ENCODE results near the gene SAT1.
"Not testable (repeated sequence)": the region's sequence is repeated elsewhere in the genome, so short reads cannot be mapped to it uniquely, and the experiment has no call there.

The SAT1 gene

DNA sequence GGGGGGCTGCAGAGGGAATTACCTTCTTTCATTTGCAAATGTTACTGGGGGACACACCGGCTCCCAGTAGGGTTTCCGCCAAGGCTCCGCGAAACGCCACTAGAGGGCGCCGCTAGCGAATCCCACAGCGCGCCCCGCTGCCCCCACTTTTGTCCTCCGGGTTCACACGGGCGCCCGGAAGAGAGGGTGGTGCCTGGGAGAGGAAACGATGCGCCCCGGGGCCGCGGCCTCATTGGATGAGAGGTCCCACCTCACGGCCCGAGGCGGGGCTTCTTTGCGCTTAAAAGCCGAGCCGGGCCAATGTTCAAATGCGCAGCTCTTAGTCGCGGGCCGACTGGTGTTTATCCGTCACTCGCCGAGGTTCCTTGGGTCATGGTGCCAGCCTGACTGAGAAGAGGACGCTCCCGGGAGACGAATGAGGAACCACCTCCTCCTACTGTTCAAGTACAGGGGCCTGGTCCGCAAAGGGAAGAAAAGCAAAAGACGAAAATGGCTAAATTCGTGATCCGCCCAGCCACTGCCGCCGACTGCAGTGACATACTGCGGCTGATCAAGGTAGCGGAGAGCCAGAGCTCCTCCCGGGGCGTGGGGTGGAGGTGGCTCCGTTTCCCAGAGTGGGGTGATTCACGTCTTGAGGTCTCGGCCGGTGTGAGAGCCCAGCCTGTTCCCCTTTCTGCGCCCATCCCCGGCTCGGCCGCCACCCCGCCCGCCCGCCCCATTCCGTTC lies at the start of gene SAT1:
Gene SAT1, plus strand, starts transcription at position 311 of the 726 bp plus-strand sequence. Its CDS starts 179 bp downstream, at position 490.
- DNase-seq (ENCODE audit: low spot score) = peak; percentile 95

DNA sequence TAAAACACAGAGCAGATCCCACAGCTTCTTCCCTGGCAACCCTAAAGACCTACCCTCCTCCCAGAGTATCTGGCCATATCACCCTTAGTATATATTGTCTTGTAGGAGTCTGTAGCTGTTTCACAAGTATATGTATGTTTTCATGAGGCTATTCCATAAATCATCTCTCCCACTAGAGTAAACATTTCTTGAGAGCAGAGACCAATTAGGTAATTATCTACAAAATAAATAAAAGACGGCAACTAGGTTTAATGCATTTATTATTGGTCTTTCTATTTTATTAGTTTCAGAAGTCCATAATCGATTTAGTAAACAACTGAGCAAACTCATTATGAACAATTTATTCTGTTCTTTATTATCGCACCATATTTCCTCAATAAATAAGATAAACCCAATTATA lies 46.9 kb upstream of the SAT1 start:
- DNase-seq (ENCODE audit: low spot score) = no peak

GRCh38 chrX:23737413-23737812 lies 45.6 kb upstream of the SAT1 start:
- no peak for DNase-seq (ENCODE audit: low spot score)

DNA sequence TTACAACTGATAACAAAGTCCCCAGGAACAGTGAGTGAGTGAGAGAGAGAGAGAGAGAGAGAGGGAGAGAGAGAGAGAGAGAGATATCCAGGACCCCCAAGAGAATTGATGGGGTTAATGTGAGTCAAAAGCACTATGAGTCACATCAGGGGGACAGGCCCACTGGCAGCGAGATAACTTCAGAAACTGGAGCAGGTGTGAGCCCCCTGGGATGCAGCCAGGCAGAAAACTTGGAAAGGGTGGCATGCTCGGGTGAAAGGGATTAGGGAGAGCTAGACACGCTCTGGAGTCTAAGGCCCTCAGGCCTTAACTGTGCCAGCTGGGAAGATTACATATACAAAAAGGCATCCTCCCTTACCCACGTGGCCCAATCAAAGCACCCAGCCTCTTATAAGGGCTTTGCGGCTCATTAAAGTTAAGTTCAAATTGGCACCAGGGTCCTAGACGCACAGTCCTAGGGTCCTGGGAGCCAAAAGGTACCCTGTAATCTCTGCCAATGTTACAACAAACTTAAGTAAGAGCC lies 40.7 kb upstream of the SAT1 start:
- DNase-seq (ENCODE audit: low spot score) = peak; percentile 89

DNA sequence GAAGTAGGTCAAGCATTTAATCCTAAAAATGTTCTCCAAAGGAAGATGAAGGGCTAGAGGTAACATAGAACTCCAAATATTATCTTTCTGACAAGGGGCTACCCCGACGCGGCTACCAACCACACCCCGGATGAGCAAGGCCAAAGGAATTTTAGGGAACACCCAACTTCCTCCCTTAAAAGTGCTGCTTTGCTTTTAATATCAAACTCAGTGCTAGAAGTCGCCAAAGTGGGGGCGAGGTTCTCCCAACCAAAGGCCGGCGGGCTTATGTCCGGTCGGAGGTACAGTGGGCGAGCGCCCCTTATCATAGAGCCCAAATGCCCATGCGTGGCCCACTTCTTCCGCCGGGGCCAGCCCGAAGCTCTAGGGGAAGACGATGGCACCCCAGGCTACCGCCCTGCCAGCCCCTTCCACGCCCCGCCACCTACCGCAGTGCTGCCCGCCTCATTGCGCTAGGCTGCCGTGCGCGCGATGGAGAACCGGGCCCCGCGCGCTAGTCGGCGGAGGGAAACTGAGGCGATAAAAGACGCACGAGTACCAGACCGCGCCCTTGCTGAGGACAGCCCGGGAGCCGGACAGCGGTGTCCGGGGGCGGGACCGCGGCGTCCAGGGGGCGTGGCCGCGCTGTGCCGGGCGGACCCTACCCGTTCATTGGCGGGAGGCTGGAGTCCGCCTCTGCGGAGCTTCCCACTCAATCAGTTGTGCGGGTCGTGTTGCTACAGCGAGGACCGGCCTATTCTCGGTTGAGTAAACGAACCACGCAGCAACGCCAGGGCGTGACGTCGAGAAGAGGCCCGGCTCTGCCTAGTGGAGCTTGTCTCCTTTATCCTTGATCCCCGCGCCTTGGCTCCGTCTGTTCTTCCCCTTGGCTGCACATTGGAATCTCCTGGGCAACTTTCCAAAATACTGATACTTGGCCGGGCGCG lies 40.0 kb upstream of the SAT1 start, which contains the start of gene ACOT9:
Gene ACOT9, minus strand, starts transcription at position 580 of the 926 bp plus-strand sequence. Its CDS starts 132 bp downstream, at position 448.
- peak; percentile 93 for DNase-seq (ENCODE audit: low spot score)

DNA sequence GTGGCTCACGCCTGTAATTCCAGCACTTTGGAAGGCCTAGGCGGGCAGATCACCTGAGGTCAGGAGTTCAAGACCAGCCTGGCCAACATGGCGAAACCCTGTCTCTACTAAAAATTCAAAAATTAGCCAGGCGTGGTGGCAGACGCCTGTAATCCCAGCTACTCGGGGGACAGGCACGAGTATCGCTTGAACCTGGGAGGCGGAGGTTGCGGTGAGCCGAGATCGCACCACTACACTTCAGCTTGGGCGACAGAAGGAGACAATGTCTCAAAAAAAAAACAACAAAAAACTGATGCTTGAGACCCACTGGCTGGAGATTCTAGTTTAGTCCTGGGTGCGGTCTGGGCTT lies 39.4 kb upstream of the SAT1 start:
- not testable (repeated sequence) for DNase-seq (ENCODE audit: low spot score)

- no peak for DNase-seq (ENCODE audit: low spot score)
Measured at GRCh38 chrX:23745786-23746185, 37.2 kb upstream of the SAT1 start.

- no peak for DNase-seq (ENCODE audit: low spot score)
Measured at GRCh38 chrX:23749129-23749528, 33.8 kb upstream of the SAT1 start.

DNA sequence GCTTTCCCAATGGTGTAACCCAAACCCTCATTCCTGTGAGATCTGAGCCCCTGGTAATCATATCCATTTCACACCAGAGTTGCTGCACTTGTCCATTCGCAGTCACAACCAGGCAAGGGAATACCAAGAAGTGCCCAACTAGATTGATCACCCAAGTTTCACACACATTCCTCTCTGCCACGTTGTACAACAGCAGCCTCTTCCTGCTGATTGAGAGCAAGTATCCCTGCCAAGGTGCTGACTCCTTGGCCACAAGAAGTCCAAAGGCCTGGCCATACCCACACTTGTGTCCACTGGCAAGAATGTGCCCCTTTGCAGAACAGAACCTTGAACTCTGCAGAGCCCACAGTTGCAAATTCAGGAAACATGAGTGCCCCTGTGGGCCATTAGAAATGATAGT lies 33.4 kb upstream of the SAT1 start:
- no peak for DNase-seq (ENCODE audit: low spot score)

- no peak for DNase-seq (ENCODE audit: low spot score)
Measured at GRCh38 chrX:23752740-23753415, 30.1 kb upstream of the SAT1 start.

GRCh38 chrX:23754664-23755063 lies 28.3 kb upstream of the SAT1 start:
- no peak for DNase-seq (ENCODE audit: low spot score)

DNA sequence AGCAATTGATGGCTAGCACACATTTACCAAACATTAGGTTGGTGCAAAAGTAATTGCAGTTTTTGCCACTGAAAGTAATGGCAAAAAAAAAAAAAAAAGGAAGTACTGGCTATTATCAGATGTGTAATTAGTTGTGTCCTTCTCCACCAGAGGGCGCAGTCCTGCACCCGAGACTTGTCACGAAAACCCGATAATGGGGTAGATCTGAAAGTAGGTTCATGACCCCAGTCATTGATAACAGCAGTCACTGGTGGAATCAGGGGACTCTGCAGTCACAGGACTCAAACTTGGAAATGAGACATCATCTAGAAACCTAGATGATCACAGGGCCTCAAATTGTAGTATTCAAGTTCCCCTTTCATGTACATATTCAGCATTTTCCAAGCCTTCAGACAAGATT lies 26.8 kb upstream of the SAT1 start:
- DNase-seq (ENCODE audit: low spot score) = peak; percentile 42

- no peak for DNase-seq (ENCODE audit: low spot score)
Measured at GRCh38 chrX:23759821-23760220, 23.2 kb upstream of the SAT1 start.

GRCh38 chrX:23764188-23764984 lies 18.6 kb upstream of the SAT1 start:
- no peak for DNase-seq (ENCODE audit: low spot score)

DNA sequence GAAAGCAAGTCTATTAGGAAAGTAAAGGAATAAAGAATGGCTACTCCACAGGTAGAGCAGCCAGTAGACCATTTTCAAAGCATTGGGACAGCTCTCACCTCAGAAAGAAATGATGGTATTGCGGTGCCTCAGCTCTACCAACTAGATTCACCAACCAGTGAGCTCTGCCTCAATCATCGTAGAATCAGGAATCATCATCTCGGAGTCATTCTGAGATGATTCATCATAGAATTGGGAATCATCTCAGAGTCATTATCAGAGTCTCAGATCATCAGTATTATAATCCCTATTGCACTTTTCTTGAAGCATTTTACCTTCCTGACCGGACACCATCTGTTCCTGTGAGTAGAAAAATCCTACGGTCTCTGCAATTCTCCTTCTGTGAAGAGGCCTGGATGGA lies 17.5 kb upstream of the SAT1 start:
- DNase-seq (ENCODE audit: low spot score) = no peak

GRCh38 chrX:23765868-23766267 lies 17.1 kb upstream of the SAT1 start:
- DNase-seq (ENCODE audit: low spot score) = no peak

GRCh38 chrX:23766650-23767551 lies 16.1 kb upstream of the SAT1 start:
- no peak for DNase-seq (ENCODE audit: low spot score)

- DNase-seq (ENCODE audit: low spot score) = no peak
Measured at GRCh38 chrX:23770142-23770541, 12.8 kb upstream of the SAT1 start.

- not testable (repeated sequence) for DNase-seq (ENCODE audit: low spot score)
Measured at GRCh38 chrX:23771086-23771485, 11.9 kb upstream of the SAT1 start.

GRCh38 chrX:23773601-23774175 lies 9.3 kb upstream of the SAT1 start:
- DNase-seq (ENCODE audit: low spot score) = no peak

Measured in SW480 (cell line).